Activated naive CD8-positive, alpha-beta T cell treated with anti-CD3 and anti-CD28 coated beads for 36 hours (primary cell): ENCODE results near the gene MST1. TPM values are rescaled to one million over a fixed set of nuclear protein-coding genes. Genes with fewer than 3 reads are reported as not detected.

ENCODE experiments used
- DNase-seq: peaks from one replicate; pipeline ENCODE4 v3.0.0; 2021
- H3K27ac Mint-ChIP-seq: one replicate; pipeline ENCODE4 v1.8.0; 2022; ENCODE audit warnings: mild to moderate bottlenecking, moderate library complexity, mixed read lengths
- H3K27me3 Mint-ChIP-seq: one replicate; pipeline ENCODE4 v1.8.0; 2022; ENCODE audit warnings: mild to moderate bottlenecking, mixed read lengths
- H3K36me3 Mint-ChIP-seq: one replicate; pipeline ENCODE4 v1.8.0; 2021; ENCODE audit warnings: mild to moderate bottlenecking, mixed read lengths
- H3K4me1 Mint-ChIP-seq: one replicate; pipeline ENCODE4 v1.8.0; 2021; ENCODE audit warnings: mixed read lengths
- H3K4me3 Mint-ChIP-seq: one replicate; pipeline ENCODE4 v1.8.0; 2022; ENCODE audit warnings: mild to moderate bottlenecking, moderate library complexity, mixed read lengths
- H3K9me3 Mint-ChIP-seq: one replicate; pipeline ENCODE4 v1.8.0; 2022; ENCODE audit warnings: mixed read lengths
- total RNA-seq, 2 experiments: library from RNA; stranded (reverse); gene quantifications; one replicate each; pipeline ENCODE4 v1.2.3, GENCODE V29; 2021

Gene MST1
- total RNA-seq, 2 experiments from 2014 or later = 6.7 to 8.4 TPM

- Mint-ChIP-seq H3K36me3 (no peaks in the 10 kb centered on the region), H3K4me1 (no peaks in the 10 kb centered on the region), H3K27me3 (no peaks in the 10 kb centered on the region), H3K9me3 (no peaks in the 10 kb centered on the region), H3K27ac (no peak overlapping the region), H3K4me3 (no peak overlapping the region)
- no peak for DNase-seq
Measured at GRCh38 chr3:49665822-49666519, 23.3 kb downstream of the MST1 start.

GRCh38 chr3:49664300-49664699, 25.0 kb downstream of the MST1 start:
- Mint-ChIP-seq H3K4me3 (no peak overlapping the region), H3K27me3 (no peaks in the 10 kb centered on the region), H3K27ac (no peak overlapping the region), H3K36me3 (no peaks in the 10 kb centered on the region), H3K9me3 (no peaks in the 10 kb centered on the region), H3K4me1 (no peaks in the 10 kb centered on the region)
- DNase-seq = no peak

GRCh38 chr3:49663831-49664230, 25.4 kb downstream of the MST1 start:
- DNase-seq = no peak
- Mint-ChIP-seq H3K36me3 (no peaks in the 10 kb centered on the region), H3K27me3 (no peaks in the 10 kb centered on the region), H3K4me3 (no peak overlapping the region), H3K4me1 (no peaks in the 10 kb centered on the region), H3K9me3 (no peaks in the 10 kb centered on the region), H3K27ac (no peak overlapping the region)

GRCh38 chr3:49662720-49663413, 26.4 kb downstream of the MST1 start:
- Mint-ChIP-seq H3K4me3 (no peak overlapping the region), H3K36me3 (no peaks in the 10 kb centered on the region), H3K4me1 (no peaks in the 10 kb centered on the region), H3K27ac (no peak overlapping the region), H3K9me3 (no peaks in the 10 kb centered on the region), H3K27me3 (no peaks in the 10 kb centered on the region)
- DNase-seq = no peak

GRCh38 chr3:49662021-49662420, 27.3 kb downstream of the MST1 start:
- H3K4me3 Mint-ChIP-seq = no peak overlapping the region
- no peak for DNase-seq
- no peaks in the 10 kb centered on the region for H3K4me1 Mint-ChIP-seq
- no peak overlapping the region for H3K27ac Mint-ChIP-seq
- H3K36me3 Mint-ChIP-seq = no peaks in the 10 kb centered on the region
- H3K9me3 Mint-ChIP-seq = no peaks in the 10 kb centered on the region
- H3K27me3 Mint-ChIP-seq = no peaks in the 10 kb centered on the region

- H3K9me3 Mint-ChIP-seq = no peaks in the 10 kb centered on the region
- no peaks in the 10 kb centered on the region for H3K27me3 Mint-ChIP-seq
- DNase-seq = no peak
- H3K4me1 Mint-ChIP-seq = no peaks in the 10 kb centered on the region
- H3K27ac Mint-ChIP-seq = no peak overlapping the region
- H3K4me3 Mint-ChIP-seq = no peak overlapping the region
- no peaks in the 10 kb centered on the region for H3K36me3 Mint-ChIP-seq
Measured at GRCh38 chr3:49661281-49661680, 28.0 kb downstream of the MST1 start.

GRCh38 chr3:49659756-49660155, 29.5 kb downstream of the MST1 start:
- Mint-ChIP-seq H3K4me3 (no peak overlapping the region), H3K9me3 (no peaks in the 10 kb centered on the region), H3K27me3 (no peaks in the 10 kb centered on the region), H3K4me1 (no peaks in the 10 kb centered on the region), H3K36me3 (no peaks in the 10 kb centered on the region), H3K27ac (no peak overlapping the region)
- no peak for DNase-seq

- no peaks in the 10 kb centered on the region for H3K4me1 Mint-ChIP-seq
- DNase-seq = no peak
- H3K9me3 Mint-ChIP-seq = no peaks in the 10 kb centered on the region
- no peak overlapping the region for H3K4me3 Mint-ChIP-seq
- H3K27me3 Mint-ChIP-seq = no peaks in the 10 kb centered on the region
- H3K27ac Mint-ChIP-seq = no peak overlapping the region
- H3K36me3 Mint-ChIP-seq = no peaks in the 10 kb centered on the region
Measured at GRCh38 chr3:49658711-49659110, 30.6 kb downstream of the MST1 start.

GRCh38 chr3:49657208-49657915, 31.9 kb downstream of the MST1 start:
- no peak overlapping the region for H3K27ac Mint-ChIP-seq
- DNase-seq = no peak
- no peak overlapping the region for H3K4me3 Mint-ChIP-seq
- no peaks in the 10 kb centered on the region for H3K36me3 Mint-ChIP-seq
- no peaks in the 10 kb centered on the region for H3K4me1 Mint-ChIP-seq
- no peaks in the 10 kb centered on the region for H3K27me3 Mint-ChIP-seq
- no peaks in the 10 kb centered on the region for H3K9me3 Mint-ChIP-seq

- Mint-ChIP-seq H3K27me3 (no peaks in the 10 kb centered on the region), H3K4me3 (no peak overlapping the region), H3K27ac (no peak overlapping the region), H3K4me1 (no peaks in the 10 kb centered on the region), H3K9me3 (no peaks in the 10 kb centered on the region), H3K36me3 (no peaks in the 10 kb centered on the region)
- no peak for DNase-seq
Measured at GRCh38 chr3:49656541-49657112, 32.6 kb downstream of the MST1 start.

- Mint-ChIP-seq H3K4me1 (no peaks in the 10 kb centered on the region), H3K27ac (no peak overlapping the region), H3K4me3 (no peak overlapping the region), H3K36me3 (no peaks in the 10 kb centered on the region), H3K9me3 (no peaks in the 10 kb centered on the region), H3K27me3 (no peaks in the 10 kb centered on the region)
- DNase-seq = no peak
Measured at GRCh38 chr3:49655731-49656285, 33.5 kb downstream of the MST1 start.

- Mint-ChIP-seq H3K27me3 (no peaks in the 10 kb centered on the region), H3K4me1 (no peaks in the 10 kb centered on the region), H3K9me3 (no peaks in the 10 kb centered on the region), H3K36me3 (no peaks in the 10 kb centered on the region), H3K4me3 (no peak overlapping the region), H3K27ac (no peak overlapping the region)
- no peak for DNase-seq
Measured at GRCh38 chr3:49654955-49655556, 34.2 kb downstream of the MST1 start.

- Mint-ChIP-seq H3K27ac (no peak overlapping the region), H3K36me3 (no peaks in the 10 kb centered on the region), H3K4me3 (no peak overlapping the region), H3K27me3 (no peaks in the 10 kb centered on the region), H3K9me3 (no peaks in the 10 kb centered on the region), H3K4me1 (no peaks in the 10 kb centered on the region)
- no peak for DNase-seq
Measured at GRCh38 chr3:49654176-49654825, 35.0 kb downstream of the MST1 start.

GRCh38 chr3:49653621-49654020, 35.7 kb downstream of the MST1 start:
- Mint-ChIP-seq H3K4me1 (no peaks in the 10 kb centered on the region), H3K4me3 (no peak overlapping the region), H3K27me3 (no peaks in the 10 kb centered on the region), H3K27ac (no peak overlapping the region), H3K9me3 (no peaks in the 10 kb centered on the region), H3K36me3 (no peaks in the 10 kb centered on the region)
- no peak for DNase-seq
